Measurements from ENCODE around the gene ZNF598. TPM values are rescaled to one million over a fixed set of nuclear protein-coding genes. Genes with fewer than 3 reads are reported as not detected.

ZNF598 gene
- total RNA-seq, 2 donors from 2014 or later: 65.8 to 68.5 TPM

GRCh38 chr16:2025878-2026460, 16.3 kb upstream of the ZNF598 start:
- no peak for ATAC-seq (ENCODE audit: insufficient number of reproducible peaks, low FRiP score, low read depth)
- Histone ChIP-seq H3K4me3 (peak overlapping the region; percentile 69), H3K27me3 (replicated peaks; ENCODE audit: insufficient read depth) (no peaks in the 10 kb centered on the region), H3K36me3 (peaks cover 3% of the 10 kb centered on the region), H3K4me1 (ENCODE audit: control insufficient read depth in 1 of 2, low read depth in 2 of 2) (peaks cover 14 to 51% of the 10 kb centered on the region in 2 donors), H3K27ac (peak overlapping the region in 1 of 2 donors; percentile 69), H3K9me3 (no peaks in the 10 kb centered on the region)
- no peak for TF ChIP-seq CTCF (IDR thresholded peaks at IDR 0.05)
- DNase-seq (ENCODE audit: low spot score): no peak

- H3K4me3 ChIP-seq: no peak overlapping the region
- H3K9me3 ChIP-seq: no peaks in the 10 kb centered on the region
- no peak for ATAC-seq (ENCODE audit: insufficient number of reproducible peaks, low FRiP score, low read depth)
- H3K4me1 ChIP-seq (ENCODE audit: control insufficient read depth in 1 of 2, low read depth in 2 of 2): peaks cover 14 to 57% of the 10 kb centered on the region in 2 donors
- no peaks in the 10 kb centered on the region for H3K27me3 ChIP-seq (replicated peaks; ENCODE audit: insufficient read depth)
- H3K36me3 ChIP-seq: peaks cover 3% of the 10 kb centered on the region
- H3K27ac ChIP-seq: no peak overlapping the region
- no peak for TF ChIP-seq CTCF (IDR thresholded peaks at IDR 0.05)
- DNase-seq (ENCODE audit: low spot score): no peak
Observed at GRCh38 chr16:2025251-2025650, 15.6 kb upstream of the ZNF598 start.

- Histone ChIP-seq H3K9me3 (no peaks in the 10 kb centered on the region), H3K36me3 (no peaks in the 10 kb centered on the region), H3K27me3 (replicated peaks; ENCODE audit: insufficient read depth) (peaks cover 6% of the 10 kb centered on the region), H3K4me3 (no peak overlapping the region), H3K4me1 (ENCODE audit: control insufficient read depth in 1 of 2, low read depth in 2 of 2) (peaks cover 14 to 65% of the 10 kb centered on the region in 2 donors), H3K27ac (peak overlapping the region in 1 of 2 donors; percentile 69)
- no peak for TF ChIP-seq CTCF (IDR thresholded peaks at IDR 0.05)
- DNase-seq (ENCODE audit: low spot score) (no peak), ATAC-seq (ENCODE audit: insufficient number of reproducible peaks, low FRiP score, low read depth) (no peak)
Observed at GRCh38 chr16:2024032-2024420, 14.4 kb upstream of the ZNF598 start.

- H3K4me3 ChIP-seq: peak overlapping the region; percentile 63
- ATAC-seq (ENCODE audit: insufficient number of reproducible peaks, low FRiP score, low read depth): peak; percentile 76
- H3K4me1 ChIP-seq (ENCODE audit: control insufficient read depth in 1 of 2, low read depth in 2 of 2): peaks cover 14 to 58% of the 10 kb centered on the region in 2 donors
- H3K27me3 ChIP-seq (replicated peaks; ENCODE audit: insufficient read depth): peaks cover 6% of the 10 kb centered on the region
- no peaks in the 10 kb centered on the region for H3K36me3 ChIP-seq
- peak; percentile 98 for TF ChIP-seq CTCF (IDR thresholded peaks at IDR 0.05)
- H3K27ac ChIP-seq: peak overlapping the region in 1 of 2 donors; percentile 69
- no peaks in the 10 kb centered on the region for H3K9me3 ChIP-seq
- peak; percentile 69 for DNase-seq (ENCODE audit: low spot score)
Observed at GRCh38 chr16:2023092-2024031, 13.7 kb upstream of the ZNF598 start.

- TF ChIP-seq CTCF (IDR thresholded peaks at IDR 0.05): no peak
- no peak overlapping the region for H3K27ac ChIP-seq
- H3K27me3 ChIP-seq (replicated peaks; ENCODE audit: insufficient read depth): peaks cover 6% of the 10 kb centered on the region
- DNase-seq (ENCODE audit: low spot score) (no peak), ATAC-seq (ENCODE audit: insufficient number of reproducible peaks, low FRiP score, low read depth) (no peak)
- H3K4me1 ChIP-seq (ENCODE audit: control insufficient read depth in 1 of 2, low read depth in 2 of 2): peaks cover 10 to 52% of the 10 kb centered on the region in 2 donors
- no peaks in the 10 kb centered on the region for H3K9me3 ChIP-seq
- H3K36me3 ChIP-seq: no peaks in the 10 kb centered on the region
- peak overlapping the region; percentile 63 for H3K4me3 ChIP-seq
Observed at GRCh38 chr16:2022723-2023091, 13.1 kb upstream of the ZNF598 start.
